Prostate gland (tissue), 2 donors: ENCODE data around the gene ARHGEF17. TPM values are rescaled to one million over a fixed set of nuclear protein-coding genes. Genes with fewer than 3 reads are reported as not detected.

ENCODE experiments used
- DNase-seq: peaks from one replicate; pipeline ENCODE4 v3.0.0-alpha.2; 2019; ENCODE audit warnings: low spot score
- H3K27ac ChIP-seq, 2 donors: fragments of 200-600 bp; sonication (generic); 2 replicates each; pipeline ENCODE4 v1.5.1; 2017 to 2019
- H3K27me3 ChIP-seq: fragments of 200-600 bp; sonication (generic); replicated peaks from 2 replicates; pipeline ENCODE4 v1.5.1; 2019; ENCODE audit not compliant: insufficient read depth
- H3K36me3 ChIP-seq, 2 donors: fragments of 200-600 bp; sonication (generic); 1 replicate in 1 of 2; 2 replicates in 1 of 2; pipeline versions ENCODE4 v1.5.1 to v1.8.1; 2017 to 2019
- H3K4me1 ChIP-seq: fragments of 200-600 bp; sonication (generic); replicated peaks from 2 replicates; pipeline ENCODE4 v1.5.1; 2019
- H3K4me3 ChIP-seq, 2 donors: fragments of 200-600 bp; sonication (generic); 2 replicates each; pipeline ENCODE4 v1.5.1; 2017 to 2019
- H3K9me3 ChIP-seq: fragments of 200-600 bp; sonication (generic); 2 replicates; pipeline ENCODE4 v1.5.1; 2017
- CTCF ChIP-seq, 4 experiments: fragments of 200-600 bp in 2 of 4; fragments of 450-650 bp in 2 of 4; sonication (generic) in 2 of 4; IDR thresholded peaks; 1 replicate in 3 of 4; 2 replicates in 1 of 4; pipeline ENCODE4 v1.5.1; 2016 to 2019; ENCODE audit warnings: antibody characterized with exemption in 4 of 4, mild to moderate bottlenecking in 2 of 4, moderate library complexity in 2 of 4
- POLR2A ChIP-seq: fragments of 450-650 bp; IDR thresholded peaks from one replicate; pipeline ENCODE4 v1.6.1; 2016; ENCODE audit warnings: antibody characterized with exemption, mild to moderate bottlenecking
- POLR2AphosphoS5 ChIP-seq: sonication (generic); formaldehyde crosslinking; IDR thresholded peaks from one replicate; pipeline ENCODE4 v1.6.1; 2017; ENCODE audit warnings: antibody characterized with exemption
- WGBS: methylation state at CpG from one replicate; pipeline ENCODE4 v1.1.5; 2018; 5-methylcytosine and 5-hydroxymethylcytosine counted together
- intact Hi-C: fragments of 100-400 bp; cut with DNase I; formaldehyde crosslinking; loops from one replicate; pipeline ENCODE4 v1.14.2; 2022
- total RNA-seq, 2 donors: library from RNA; depleted of rRNA; stranded (reverse); fragments of >200 nt; gene quantifications; one replicate each; pipeline ENCODE4 v1.1.0, GENCODE V29; 2016

ARHGEF17 gene
- total RNA-seq, 2 donors from 2014 or later, result 34.0 to 66.9 TPM

GRCh38 chr11:73290536-73290935, 17.5 kb upstream of the ARHGEF17 start:
- no peak overlapping the region for H3K27ac ChIP-seq
- WGBS, result 98% methylated on average over 4 of the region's 4 CpGs
- TF ChIP-seq POLR2A (no peak), POLR2AphosphoS5 (no peak), CTCF (IDR thresholded peaks at IDR 0.05) (no peak)
- H3K9me3 ChIP-seq, result no peaks in the 10 kb centered on the region
- no peak for DNase-seq
- H3K4me3 ChIP-seq, result no peak overlapping the region
- H3K36me3 ChIP-seq, result no peaks in the 10 kb centered on the region
- intact Hi-C loops, result no loop called here
- no peaks in the 10 kb centered on the region for H3K27me3 ChIP-seq
- H3K4me1 ChIP-seq, result no peaks in the 10 kb centered on the region

GRCh38 chr11:73291196-73291595, 16.9 kb upstream of the ARHGEF17 start:
- Histone ChIP-seq H3K4me1 (no peaks in the 10 kb centered on the region), H3K4me3 (no peak overlapping the region), H3K27me3 (no peaks in the 10 kb centered on the region), H3K9me3 (no peaks in the 10 kb centered on the region), H3K27ac (no peak overlapping the region), H3K36me3 (no peaks in the 10 kb centered on the region)
- intact Hi-C loops, result no loop called here
- WGBS, result 94% methylated on average over 2 of the region's 3 CpGs
- TF ChIP-seq POLR2A (no peak), POLR2AphosphoS5 (no peak), CTCF (IDR thresholded peaks at IDR 0.05) (no peak)
- DNase-seq, result no peak

- Histone ChIP-seq H3K36me3 (no peaks in the 10 kb centered on the region), H3K9me3 (no peaks in the 10 kb centered on the region), H3K4me1 (no peaks in the 10 kb centered on the region), H3K27me3 (no peaks in the 10 kb centered on the region), H3K4me3 (no peak overlapping the region), H3K27ac (no peak overlapping the region)
- TF ChIP-seq POLR2AphosphoS5 (no peak), POLR2A (no peak), CTCF (IDR thresholded peaks at IDR 0.05) (no peak)
- intact Hi-C loops, result no loop called here
- 87% methylated on average over 12 of the region's 12 CpGs for WGBS
- no peak for DNase-seq
Observed at GRCh38 chr11:73291781-73292524, 16.1 kb upstream of the ARHGEF17 start.

GRCh38 chr11:73292525-73292894, 15.6 kb upstream of the ARHGEF17 start:
- Histone ChIP-seq H3K27me3 (no peaks in the 10 kb centered on the region), H3K4me1 (no peaks in the 10 kb centered on the region), H3K36me3 (no peaks in the 10 kb centered on the region), H3K9me3 (no peaks in the 10 kb centered on the region), H3K27ac (no peak overlapping the region), H3K4me3 (no peak overlapping the region)
- DNase-seq, result no peak
- 64% methylated on average over 5 of the region's 5 CpGs for WGBS
- intact Hi-C loops, result no loop called here
- TF ChIP-seq CTCF (IDR thresholded peaks at IDR 0.05) (no peak), POLR2A (no peak), POLR2AphosphoS5 (no peak)

- H3K9me3 ChIP-seq, result no peaks in the 10 kb centered on the region
- 80% methylated on average over 4 of the region's 4 CpGs for WGBS
- intact Hi-C loops, result no loop called here
- no peaks in the 10 kb centered on the region for H3K4me1 ChIP-seq
- H3K27me3 ChIP-seq, result no peaks in the 10 kb centered on the region
- no peak overlapping the region for H3K4me3 ChIP-seq
- H3K36me3 ChIP-seq, result no peaks in the 10 kb centered on the region
- H3K27ac ChIP-seq, result no peak overlapping the region
- DNase-seq, result no peak
- no peak for TF ChIP-seq POLR2A
- TF ChIP-seq CTCF (IDR thresholded peaks at IDR 0.05), result no peak
- no peak for TF ChIP-seq POLR2AphosphoS5
Observed at GRCh38 chr11:73293356-73293936, 14.6 kb upstream of the ARHGEF17 start.
